ENCODE measurements around the gene APEX1.

- TF ChIP-seq USF2 (IDR thresholded peaks at IDR 0.05; ENCODE audit: low read length) (no peak), PHF8 (conservative IDR thresholded peaks at IDR 0.05; ENCODE audit: low read depth, low read length) (no peak), CTCF (IDR thresholded peaks at IDR 0.05; ENCODE audit: control extremely low read depth in 1 of 3, insufficient read depth in 1 of 3, low read depth in 1 of 3, low read length in 3 of 3) (no peak), EZH2 (IDR thresholded peaks at IDR 0.05; ENCODE audit: low read depth, low read length, severe bottlenecking) (no peak), SRF (IDR thresholded peaks at IDR 0.05; ENCODE audit: low read depth, low read length) (no peak)
Observed at GRCh38 chr14:20494935-20495766, 40.1 kb downstream of the APEX1 start.
